ENCODE measurements around the gene CNTNAP1. TPM values are rescaled to one million over a fixed set of nuclear protein-coding genes. Genes with fewer than 3 reads are reported as not detected.
"Not testable (repeated sequence)": the region's sequence is repeated elsewhere in the genome, so short reads cannot be mapped to it uniquely, and the experiment has no call there.

Gene CNTNAP1
- total and polyA plus RNA-seq, 8 donors: 0.76 to 13.3 (median 7.6) TPM

GRCh38 chr17:42660692-42661345 is 21.5 kb upstream of the CNTNAP1 start:
- no peak for DNase-seq
- WGBS, 5 donors: 59 to 68% (median 63%) methylated on average over 7 of the region's 7 CpGs
- Histone ChIP-seq H3K36me3 (peaks cover 9 to 48% (median 35%) of the 10 kb centered on the region in 4 donors), H3K9me3 (no peaks in the 10 kb centered on the region), H3K4me3 (peak overlapping the region in 1 of 4 donors; percentile 1), H3K4me1 (peaks cover 11 to 29% (median 23%) of the 10 kb centered on the region in 4 donors), H3K27ac (peak overlapping the region in 3 of 5 donors; percentile 13 to 32 (median 24)), H3K27me3 (no peaks in the 10 kb centered on the region)
- intact Hi-C loops (cut with DNase I; ENCODE audit: low total_unique reads): no loop called here
- TF ChIP-seq CTCF (IDR thresholded peaks at IDR 0.05) (no peak), EP300 (IDR thresholded peaks at IDR 0.05) (no peak), POLR2AphosphoS5 (IDR thresholded peaks at IDR 0.05) (peak in 1 of 3 donors; percentile 17)

- TF ChIP-seq POLR2AphosphoS5 (IDR thresholded peaks at IDR 0.05) (no peak), POLR2A (IDR thresholded peaks at IDR 0.05) (no peak), CTCF (IDR thresholded peaks at IDR 0.05) (no peak), EP300 (IDR thresholded peaks at IDR 0.05) (no peak)
- Histone ChIP-seq H3K27ac (peak overlapping the region in 3 of 5 donors; percentile 8 to 51 (median 33)), H3K4me1 (peaks cover 26 to 47% (median 42%) of the 10 kb centered on the region in 4 donors), H3K36me3 (peaks cover 35 to 96% (median 78%) of the 10 kb centered on the region in 4 donors), H3K4me3 (no peak overlapping the region), H3K27me3 (peaks cover 0 to 1% (median 0%) of the 10 kb centered on the region in 3 donors), H3K9me3 (no peaks in the 10 kb centered on the region)
- intact Hi-C loops (cut with DNase I; ENCODE audit: low total_unique reads): no loop called here
- DNase-seq: no peak
- 82 to 88% (median 85%) methylated on average over 14 of the region's 14 CpGs for WGBS, 5 donors
Observed at GRCh38 chr17:42665581-42666001, 16.7 kb upstream of the CNTNAP1 start.

- 86 to 95% (median 90%) methylated on average over 7 to 13 of the region's 16 CpGs for WGBS, 5 donors
- H3K9me3 ChIP-seq; DNase-seq; H3K4me3 ChIP-seq; intact Hi-C loops (cut with DNase I; ENCODE audit: low total_unique reads); H3K27me3 ChIP-seq: not testable (repeated sequence)
- H3K4me1 ChIP-seq: peaks cover 26 to 47% (median 42%) of the 10 kb centered on the region in 4 donors
- H3K36me3 ChIP-seq: peaks cover 41 to 99% (median 84%) of the 10 kb centered on the region in 4 donors
- peak overlapping the region in 1 of 5 donors; percentile 72 for H3K27ac ChIP-seq
Observed at GRCh38 chr17:42666126-42666525, 16.2 kb upstream of the CNTNAP1 start.

- Histone ChIP-seq H3K4me3 (no peak overlapping the region), H3K4me1 (peaks cover 26 to 56% (median 45%) of the 10 kb centered on the region in 4 donors), H3K36me3 (peaks cover 50 to 99% (median 86%) of the 10 kb centered on the region in 4 donors), H3K27me3 (peaks cover 0 to 15% (median 0%) of the 10 kb centered on the region in 3 donors), H3K9me3 (no peaks in the 10 kb centered on the region), H3K27ac (peak overlapping the region; percentile 56 to 75 (median 71))
- DNase-seq: peak; percentile 60 to 77
- WGBS, 5 donors: 29 to 46% (median 36%) methylated on average over 5 to 7 of the region's 7 CpGs
- TF ChIP-seq EP300 (IDR thresholded peaks at IDR 0.05) (no peak), CTCF (IDR thresholded peaks at IDR 0.05) (no peak), POLR2AphosphoS5 (IDR thresholded peaks at IDR 0.05) (peak in 2 of 3 donors; percentile 36 to 71), POLR2A (IDR thresholded peaks at IDR 0.05) (no peak)
- intact Hi-C loops (cut with DNase I; ENCODE audit: low total_unique reads): no loop called here
Observed at GRCh38 chr17:42667088-42667951, 15.0 kb upstream of the CNTNAP1 start.

All from stomach (tissue), 9 donors.